Loucy (cell line): Measurements from ENCODE around the gene NEIL1.
"Not testable (repeated sequence)": the region's sequence is repeated elsewhere in the genome, so short reads cannot be mapped to it uniquely, and the experiment has no call there.

Experiments used
- H2AFZ ChIP-seq: fragments of 200-600 bp; sonication (generic); 2 replicates; pipeline ENCODE4 v1.6.0; 2016; ENCODE audit warnings: antibody characterized with exemption, mild to moderate bottlenecking, low read length, moderate library complexity
- H3F3A ChIP-seq: fragments of 200-600 bp; 2 replicates; pipeline ENCODE4 v1.6.0; 2016; ENCODE audit warnings: antibody characterized with exemption, low read depth, mild to moderate bottlenecking
- H3K27me3 ChIP-seq: fragments of 200-600 bp; sonication (generic); 2 replicates; pipeline ENCODE4 v1.6.1; 2014; ENCODE audit warnings: low read length, mild to moderate bottlenecking; ENCODE audit not compliant: insufficient read depth, poor library complexity, severe bottlenecking
- H3K36me3 ChIP-seq: fragments of 200-600 bp; sonication (generic); 2 replicates; pipeline ENCODE4 v1.6.1; 2016; ENCODE audit warnings: low read length; ENCODE audit not compliant: insufficient read depth
- H3K4me1 ChIP-seq: fragments of 200-600 bp; sonication (generic); 2 replicates; pipeline ENCODE4 v1.5.1; 2014; ENCODE audit warnings: low read length, mild to moderate bottlenecking; ENCODE audit not compliant: insufficient read depth, poor library complexity, severe bottlenecking
- H3K4me2 ChIP-seq: fragments of 200-600 bp; sonication (generic); 2 replicates; pipeline ENCODE4 v1.6.0; 2014; ENCODE audit warnings: antibody characterized with exemption, low read length, low read depth, mild to moderate bottlenecking; ENCODE audit not compliant: poor library complexity, severe bottlenecking
- H3K4me3 ChIP-seq: fragments of 200-600 bp; sonication (generic); 2 replicates; pipeline ENCODE4 v1.5.1; 2014; ENCODE audit warnings: low read length, mild to moderate bottlenecking, mixed read lengths; ENCODE audit not compliant: poor library complexity, severe bottlenecking
- H3K79me2 ChIP-seq: fragments of 200-600 bp; sonication (generic); 2 replicates; pipeline ENCODE4 v1.6.1; 2014; ENCODE audit warnings: low read length; ENCODE audit not compliant: insufficient read depth
- H3K9ac ChIP-seq: fragments of 200-600 bp; sonication (generic); 2 replicates; pipeline ENCODE4 v1.6.0; 2014; ENCODE audit warnings: mild to moderate bottlenecking, low read depth, low read length, moderate library complexity; ENCODE audit not compliant: poor library complexity, severe bottlenecking
- H3K9me2 ChIP-seq: fragments of 200-600 bp; sonication (generic); replicated peaks from 2 replicates; pipeline ENCODE4 v1.6.1; 2016; ENCODE audit warnings: low read depth, low read length, mixed read lengths
- H3K9me3 ChIP-seq: fragments of 200-600 bp; sonication (generic); 2 replicates; pipeline ENCODE4 v1.6.1; 2014; ENCODE audit warnings: mild to moderate bottlenecking, antibody characterized with exemption, low read length, low read depth; ENCODE audit not compliant: insufficient read depth
- H4K20me1 ChIP-seq: fragments of 200-600 bp; sonication (generic); 2 replicates; pipeline ENCODE4 v1.6.0; 2014; ENCODE audit warnings: antibody characterized with exemption, low read length, mild to moderate bottlenecking; ENCODE audit not compliant: insufficient read depth, poor library complexity, severe bottlenecking
- CTCF ChIP-seq: fragments of 200-600 bp; sonication (generic); conservative IDR thresholded peaks from 2 replicates; pipeline ENCODE4 v1.5.1; 2014; ENCODE audit warnings: mild to moderate bottlenecking, antibody characterized with exemption, low read length
- EZH2phosphoT487 ChIP-seq: fragments of 200-600 bp; IDR thresholded peaks from 2 replicates; pipeline ENCODE4 v1.6.1; 2018; ENCODE audit warnings: antibody characterized with exemption, mild to moderate bottlenecking, moderate library complexity, borderline replicate concordance

Gene NEIL1

GRCh38 chr15:75348034-75348561, 1.3 kb downstream of the NEIL1 start:
- Histone ChIP-seq H3K9me3 (peaks cover 16% of the 10 kb centered on the region; the same call in 1 of the 2 replicates), H3K27me3 (no peaks in the 10 kb centered on the region), H3F3A (no peaks in the 10 kb centered on the region; the same call in 1 of the 2 replicates), H3K4me2 (no peak overlapping the region), H3K9me2 (no peaks in the 10 kb centered on the region), H4K20me1 (no peaks in the 10 kb centered on the region), H3K4me3 (no peak overlapping the region), H3K36me3 (no peaks in the 10 kb centered on the region), H3K9ac (no peak overlapping the region), H3K79me2 (no peaks in the 10 kb centered on the region), H2AFZ (no peak overlapping the region), H3K4me1 (peaks cover 28% of the 10 kb centered on the region)
- TF ChIP-seq EZH2phosphoT487 (no peak), CTCF (no peak)

GRCh38 chr15:75348562-75349350, 1.9 kb downstream of the NEIL1 start:
- Histone ChIP-seq H3K9me2 (no peaks in the 10 kb centered on the region), H3K4me3 (peak overlapping the region; percentile 9), H3K27me3 (no peaks in the 10 kb centered on the region), H3K9me3 (peaks cover 16% of the 10 kb centered on the region; the same call in 1 of the 2 replicates), H3K4me2 (peak overlapping the region; percentile 40), H3K36me3 (no peaks in the 10 kb centered on the region), H3F3A (no peaks in the 10 kb centered on the region; the same call in 1 of the 2 replicates), H2AFZ (no peak overlapping the region), H3K9ac (no peak overlapping the region), H3K4me1 (peaks cover 28% of the 10 kb centered on the region), H3K79me2 (no peaks in the 10 kb centered on the region), H4K20me1 (no peaks in the 10 kb centered on the region)
- no peak for TF ChIP-seq EZH2phosphoT487
- no peak for TF ChIP-seq CTCF

- peak overlapping the region; percentile 40 for H3K4me2 ChIP-seq
Measured at GRCh38 chr15:75349351-75349669, 2.5 kb downstream of the NEIL1 start.

More at GRCh38 chr15:75349351-75349669, 2.5 kb downstream of the NEIL1 start:
- not testable (repeated sequence) for H3K79me2 ChIP-seq, H3K36me3 ChIP-seq, H3K9ac ChIP-seq, H2AFZ ChIP-seq, H4K20me1 ChIP-seq, H3F3A ChIP-seq, H3K9me2 ChIP-seq, H3K27me3 ChIP-seq
- Histone ChIP-seq H3K9me3 (peaks cover 16% of the 10 kb centered on the region; the same call in 1 of the 2 replicates), H3K4me1 (peaks cover 28% of the 10 kb centered on the region), H3K4me3 (peak overlapping the region; percentile 9)
